WERI-Rb-1 (cell line): ENCODE results near the gene CACNA1D.

Experiments
- DNase-seq: peaks from one replicate; pipeline ENCODE4 v3.0.0-alpha.2; 2020
- H3K27ac ChIP-seq: fragments of 250-450 bp; sonication (Bioruptor Pico); 2 replicates; pipeline ENCODE4 v1.5.1; 2020; ENCODE audit warnings: mild to moderate bottlenecking, moderate library complexity
- H3K27me3 ChIP-seq: fragments of 250-450 bp; sonication (Bioruptor Pico); 2 replicates; pipeline ENCODE4 v1.5.1; 2021; ENCODE audit warnings: mild to moderate bottlenecking, low read depth, moderate library complexity; ENCODE audit not compliant: insufficient read depth, severe bottlenecking
- H3K36me3 ChIP-seq: fragments of 250-450 bp; sonication (Bioruptor Pico); 2 replicates; pipeline ENCODE4 v1.5.1; 2020; ENCODE audit warnings: mild to moderate bottlenecking, moderate library complexity
- H3K4me3 ChIP-seq: 2 replicates; pipeline ENCODE4 v1.5.1; 2011; ENCODE audit warnings: low read depth, mild to moderate bottlenecking, control low read depth, low read length
- H3K9me3 ChIP-seq: fragments of 250-450 bp; sonication (Bioruptor Pico); 2 replicates; pipeline ENCODE4 v1.5.1; 2021; ENCODE audit warnings: mild to moderate bottlenecking, moderate library complexity; ENCODE audit not compliant: severe bottlenecking
- CTCF ChIP-seq: IDR thresholded peaks from 2 replicates; pipeline ENCODE4 v1.5.1; 2011; ENCODE audit warnings: low read depth, mild to moderate bottlenecking, control low read depth, inconsistent platforms, low read length

Gene CACNA1D

GRCh38 chr3:53846134-53846850, 351.9 kb downstream of the CACNA1D start, which contains the start of the genes CHDH and IL17RB:
Gene CHDH, minus strand, starts transcription at chr3:53846419. Its CDS starts 22,411 bp downstream, at chr3:53824008.
Gene IL17RB, plus strand, starts transcription at chr3:53846568. Its CDS starts 21 bp downstream, at chr3:53846589.
- H3K9me3 ChIP-seq = peaks cover 4% of the 10 kb centered on the region
- H3K27me3 ChIP-seq = no peaks in the 10 kb centered on the region
- H3K36me3 ChIP-seq = no peaks in the 10 kb centered on the region
- 0 out of 2 replicates have a peak, but pooled peaks have one; percentile 16 for TF ChIP-seq CTCF
- peak; percentile 63 for DNase-seq
- no peak within 1 kb of the TSS for H3K27ac ChIP-seq
- peak within 1 kb of the TSS; percentile 49 for H3K4me3 ChIP-seq

- no peaks in the 10 kb centered on the region for H3K27me3 ChIP-seq
- H3K36me3 ChIP-seq = no peaks in the 10 kb centered on the region
- TF ChIP-seq CTCF = no peak
- no peak for DNase-seq
- H3K4me3 ChIP-seq = no peak overlapping the region
- H3K27ac ChIP-seq = no peak overlapping the region
- peaks cover 4% of the 10 kb centered on the region for H3K9me3 ChIP-seq
These were observed 352.4 kb downstream of the CACNA1D start for GRCh38 chr3:53846851-53847155.

- DNase-seq = no peak
- H3K36me3 ChIP-seq = no peaks in the 10 kb centered on the region
- no peaks in the 10 kb centered on the region for H3K27me3 ChIP-seq
- H3K27ac ChIP-seq = no peak overlapping the region
- H3K9me3 ChIP-seq = peaks cover 4% of the 10 kb centered on the region
- no peak for TF ChIP-seq CTCF
- no peak overlapping the region for H3K4me3 ChIP-seq
These were observed 355.5 kb downstream of the CACNA1D start for GRCh38 chr3:53849916-53850315.

GRCh38 chr3:53850895-53851294, 356.5 kb downstream of the CACNA1D start:
- Histone ChIP-seq H3K27me3 (no peaks in the 10 kb centered on the region), H3K27ac (no peak overlapping the region), H3K9me3 (peaks cover 4% of the 10 kb centered on the region), H3K4me3 (no peak overlapping the region), H3K36me3 (no peaks in the 10 kb centered on the region)
- no peak for DNase-seq
- TF ChIP-seq CTCF = no peak

GRCh38 chr3:53856964-53857363, 362.6 kb downstream of the CACNA1D start:
- H3K36me3 ChIP-seq = peaks cover 9% of the 10 kb centered on the region
- no peak for TF ChIP-seq CTCF
- DNase-seq = no peak

More at GRCh38 chr3:53856964-53857363, 362.6 kb downstream of the CACNA1D start:
- no peak overlapping the region for H3K4me3 ChIP-seq
- H3K9me3 ChIP-seq = peaks cover 2% of the 10 kb centered on the region
- H3K27ac ChIP-seq = no peak overlapping the region
- no peaks in the 10 kb centered on the region for H3K27me3 ChIP-seq
